Fibroblast of skin of right biceps (primary cell): ENCODE data around the gene ABI1.
A peak's percentile ranks its signal among the peaks of the same experiment; 100 is the strongest.

Experiments used
- DNase-seq: peaks from one replicate; pipeline ENCODE4 v3.0.0-alpha.2; 2013

The ABI1 gene

GRCh38 chr10:26765549-26765948, 95.2 kb downstream of the ABI1 start:
- DNase-seq, result no peak

- DNase-seq, result no peak
These were observed 101.8 kb downstream of the ABI1 start for GRCh38 chr10:26759008-26759407.

- DNase-seq, result peak; percentile 49
These were observed 105.3 kb downstream of the ABI1 start for GRCh38 chr10:26755443-26755903.

GRCh38 chr10:26746061-26746460, 114.7 kb downstream of the ABI1 start:
- DNase-seq, result no peak

- no peak for DNase-seq
These were observed 116.9 kb downstream of the ABI1 start for GRCh38 chr10:26743841-26744240.

GRCh38 chr10:26743091-26743490, 117.7 kb downstream of the ABI1 start:
- no peak for DNase-seq

GRCh38 chr10:26741368-26741767, 119.4 kb downstream of the ABI1 start:
- no peak for DNase-seq

GRCh38 chr10:26739071-26739631, 121.6 kb downstream of the ABI1 start:
- no peak for DNase-seq

GRCh38 chr10:26738301-26738911, 122.4 kb downstream of the ABI1 start:
- DNase-seq, result no peak

- no peak for DNase-seq
These were observed 123.0 kb downstream of the ABI1 start for GRCh38 chr10:26737730-26738129.

- DNase-seq, result no peak
These were observed 125.3 kb downstream of the ABI1 start for GRCh38 chr10:26735435-26735834.

GRCh38 chr10:26733750-26734568, 126.8 kb downstream of the ABI1 start:
- DNase-seq, result no peak

- DNase-seq, result no peak
These were observed 130.2 kb downstream of the ABI1 start for GRCh38 chr10:26730552-26730951.

- no peak for DNase-seq
These were observed 131.4 kb downstream of the ABI1 start for GRCh38 chr10:26729395-26729794.

GRCh38 chr10:26728957-26729356, 131.8 kb downstream of the ABI1 start:
- DNase-seq, result no peak

- DNase-seq, result no peak
These were observed 133.8 kb downstream of the ABI1 start for GRCh38 chr10:26727005-26727404.

- peak; percentile 62 for DNase-seq
These were observed 134.7 kb downstream of the ABI1 start for GRCh38 chr10:26725837-26726727.

- DNase-seq, result no peak
These were observed 137.7 kb downstream of the ABI1 start for GRCh38 chr10:26723016-26723415.

- no peak for DNase-seq
These were observed 139.2 kb downstream of the ABI1 start for GRCh38 chr10:26721561-26721960.

- DNase-seq, result no peak
These were observed 143.3 kb downstream of the ABI1 start for GRCh38 chr10:26717476-26717875.

GRCh38 chr10:26715137-26715487, 145.6 kb downstream of the ABI1 start:
- no peak for DNase-seq

GRCh38 chr10:26714415-26715136, 146.2 kb downstream of the ABI1 start:
- DNase-seq, result no peak
